H1 (cell line): Measurements from ENCODE around the gene C19orf44. TPM values are rescaled to one million over a fixed set of nuclear protein-coding genes. Genes with fewer than 3 reads are reported as not detected.
"Not testable (repeated sequence)": the region's sequence is repeated elsewhere in the genome, so short reads cannot be mapped to it uniquely, and the experiment has no call there.

ENCODE experiments used
- CTCF ChIA-PET: fragments of 300-600 bp; sonication (Branson Sonifier 250); formaldehyde crosslinking; loops from one replicate; lab custom pipeline; 2021; ENCODE audit not compliant: partially characterized antibody; lab: Charles Lee
- POLR2A ChIA-PET: fragments of 300-600 bp; sonication (Branson Sonifier 250); formaldehyde crosslinking; loops from one replicate; lab custom pipeline; 2021; ENCODE audit warnings: inconsistent platforms; ENCODE audit not compliant: partially characterized antibody; lab: Charles Lee
- DNase-seq, 2 experiments: peaks; one replicate each; pipeline versions ENCODE4 v3.0.0 to v3.0.0-alpha.2; 2010 to 2022; ENCODE audit warnings: low spot score in 2 of 2, low read depth in 1 of 2, mixed read lengths in 1 of 2
- FAIRE-seq: peaks from 2 replicates; lab custom pipeline; 2011; peaks lifted over from hg19 to GRCh38; lab: Jason Lieb, UNC
- H2AFZ ChIP-seq: 2 replicates; pipeline ENCODE4 v1.8.1; 2012; ENCODE audit warnings: low read length, inconsistent platforms
- H2AK5ac ChIP-seq: 2 replicates; pipeline ENCODE4 v1.6.1; 2013; ENCODE audit warnings: low read depth, low read length
- H2BK120ac ChIP-seq: replicated peaks from 2 replicates; pipeline ENCODE3; 2013; ENCODE audit warnings: low read depth, low read length, inconsistent platforms
- H2BK12ac ChIP-seq: 2 replicates; pipeline ENCODE4 v1.6.1; 2013; ENCODE audit warnings: low read depth, low read length
- H2BK15ac ChIP-seq: 2 replicates; pipeline ENCODE4 v1.6.1; 2013; ENCODE audit warnings: low read length
- H2BK20ac ChIP-seq: 2 replicates; pipeline ENCODE4 v1.6.1; 2013; ENCODE audit warnings: low read length
- H2BK5ac ChIP-seq: 2 replicates; pipeline ENCODE4 v1.6.1; 2013; ENCODE audit warnings: low read depth, low read length
- H3K14ac ChIP-seq: 2 replicates; pipeline ENCODE4 v1.6.1; 2013; ENCODE audit warnings: inconsistent platforms; ENCODE audit not compliant: insufficient read length
- H3K18ac ChIP-seq: 2 replicates; pipeline ENCODE4 v1.6.1; 2013; ENCODE audit warnings: low read length; ENCODE audit errors: extremely low read depth
- H3K23ac ChIP-seq: 2 replicates; pipeline ENCODE4 v1.6.1; 2013; ENCODE audit warnings: inconsistent platforms; ENCODE audit not compliant: insufficient read length
- H3K23me2 ChIP-seq: 2 replicates; pipeline ENCODE4 v1.6.1; 2013; ENCODE audit warnings: low read depth, low read length
- H3K27ac ChIP-seq: 2 replicates; pipeline ENCODE4 v1.6.1; 2011; ENCODE audit warnings: low read depth, low read length, inconsistent platforms
- H3K27me3 ChIP-seq, 4 experiments: replicated peaks in 1 of 4; 1 replicate in 1 of 4; 2 replicates in 3 of 4; pipeline versions ENCODE4 v1.6.1 to v1.8.1; 2011 to 2013; ENCODE audit warnings: low read length in 3 of 4, mild to moderate bottlenecking in 3 of 4, inconsistent platforms in 2 of 4, mixed read lengths in 2 of 4, moderate library complexity in 1 of 4; ENCODE audit not compliant: control insufficient read depth in 3 of 4, insufficient read depth in 3 of 4; ENCODE audit errors: extremely low read depth in 1 of 4
- H3K36me3 ChIP-seq, 4 experiments: 2 replicates each; pipeline versions ENCODE4 v1.6.1 to v1.8.1; 2011 to 2013; ENCODE audit warnings: mild to moderate bottlenecking in 4 of 4, low read length in 3 of 4, moderate library complexity in 2 of 4, control low read depth in 1 of 4, inconsistent platforms in 1 of 4; ENCODE audit not compliant: insufficient read depth in 4 of 4, control insufficient read depth in 2 of 4
- H3K4ac ChIP-seq: replicated peaks from 2 replicates; pipeline ENCODE3; 2013; ENCODE audit warnings: low read length, low read depth, mixed read lengths, inconsistent platforms; ENCODE audit not compliant: insufficient read length
- H3K4me1 ChIP-seq, 4 experiments: replicated peaks in 1 of 4; 1 replicate in 1 of 4; 2 replicates in 3 of 4; pipeline versions ENCODE4 v1.6.1 to v1.8.1; 2011 to 2013; ENCODE audit warnings: low read length in 3 of 4, inconsistent platforms in 2 of 4, mixed read lengths in 1 of 4; ENCODE audit not compliant: insufficient read depth in 4 of 4, control insufficient read depth in 3 of 4
- H3K4me2 ChIP-seq, 2 experiments: 2 replicates each; pipeline versions ENCODE4 v1.6.1 to v1.8.1; 2011 to 2013; ENCODE audit warnings: low read depth in 2 of 2, low read length in 2 of 2, control low read depth in 1 of 2, inconsistent platforms in 1 of 2, mild to moderate bottlenecking in 1 of 2; ENCODE audit not compliant: insufficient read depth in 1 of 2
- H3K4me3 ChIP-seq, 4 experiments: fragments of 200-600, 300-600 bp in 1 of 4; sonication (generic), shearing (Covaris generic), sonication (Bioruptor Twin) in 1 of 4; 2 replicates each; pipeline versions ENCODE4 v1.5.1 to v1.8.1; 2011 to 2016; ENCODE audit warnings: low read length in 4 of 4, low read depth in 3 of 4, control low read depth in 2 of 4, inconsistent platforms in 2 of 4, mild to moderate bottlenecking in 2 of 4, mixed read lengths in 1 of 4, moderate library complexity in 1 of 4; ENCODE audit not compliant: insufficient read depth in 2 of 4; ENCODE audit errors: extremely low read depth in 1 of 4
- H3K56ac ChIP-seq: replicated peaks from 2 replicates; pipeline ENCODE3; 2013; ENCODE audit warnings: low read depth, mild to moderate bottlenecking, mixed read lengths, low read length, inconsistent platforms; ENCODE audit not compliant: insufficient read length
- H3K79me1 ChIP-seq: 2 replicates; pipeline ENCODE4 v1.6.1; 2013; ENCODE audit warnings: low read depth, low read length, control low read depth
- H3K79me2 ChIP-seq, 2 experiments: 2 replicates each; pipeline versions ENCODE4 v1.6.1 to v1.8.1; 2012 to 2013; ENCODE audit warnings: low read length in 2 of 2, mild to moderate bottlenecking in 2 of 2, inconsistent platforms in 1 of 2; ENCODE audit not compliant: insufficient read depth in 2 of 2, control insufficient read depth in 1 of 2
- H3K9ac ChIP-seq, 4 experiments: replicated peaks in 1 of 4; 1 replicate in 1 of 4; 2 replicates in 3 of 4; pipeline versions ENCODE4 v1.6.1 to v1.8.1; 2011 to 2013; ENCODE audit warnings: low read depth in 3 of 4, low read length in 3 of 4, control low read depth in 2 of 4, mild to moderate bottlenecking in 2 of 4, moderate library complexity in 2 of 4, inconsistent platforms in 1 of 4; ENCODE audit errors: extremely low read depth in 1 of 4
- H3K9me3 ChIP-seq, 2 experiments: 2 replicates each; pipeline versions ENCODE4 v1.6.1 to v1.8.1; 2012 to 2013; ENCODE audit warnings: mild to moderate bottlenecking in 2 of 2, moderate library complexity in 2 of 2, control low read depth in 1 of 2, inconsistent platforms in 1 of 2, low read depth in 1 of 2, low read length in 1 of 2, mixed read lengths in 1 of 2; ENCODE audit not compliant: insufficient read depth in 2 of 2
- H4K20me1 ChIP-seq, 2 experiments: replicated peaks in 1 of 2; 2 replicates each; pipeline versions ENCODE3 to v1.8.1; 2011 to 2013; ENCODE audit warnings: inconsistent platforms in 2 of 2, low read length in 2 of 2, mild to moderate bottlenecking in 1 of 2; ENCODE audit not compliant: insufficient read depth in 2 of 2, control insufficient read depth in 1 of 2
- H4K5ac ChIP-seq: 2 replicates; pipeline ENCODE4 v1.6.1; 2013; ENCODE audit warnings: low read length, low read depth, mixed read lengths, inconsistent platforms; ENCODE audit not compliant: insufficient read length
- H4K8ac ChIP-seq: 2 replicates; pipeline ENCODE4 v1.8.0; 2013; ENCODE audit warnings: mild to moderate bottlenecking, moderate library complexity, low read length, inconsistent platforms; ENCODE audit not compliant: insufficient read depth; ENCODE audit errors: extremely low read depth
- H4K91ac ChIP-seq: replicated peaks from 2 replicates; pipeline ENCODE3; 2013; ENCODE audit warnings: low read length, mixed read lengths, inconsistent platforms; ENCODE audit not compliant: insufficient read length
- WGBS, 2 experiments: shearing (Covaris generic) in 1 of 2; methylation state at CpG; one replicate each; pipeline versions ENCODE4 v1.1.6 to v1.1.7; 2013 to 2015; ENCODE audit warnings: low lambda C conversion rate in 2 of 2, mixed read lengths in 2 of 2, inconsistent platforms in 1 of 2, low coverage in 1 of 2, missing lambda C conversion rate in 1 of 2; ENCODE audit not compliant: insufficient replicate concordance in 2 of 2, insufficient coverage in 1 of 2, insufficient read length in 1 of 2; ENCODE audit errors: extremely low coverage in 1 of 2, missing lambda C conversion rate in 1 of 2; 5-methylcytosine and 5-hydroxymethylcytosine counted together
- polyA plus RNA-seq, 7 experiments: library from polyadenylated mRNA; depleted of rRNA in 3 of 7; stranded (reverse) in 5 of 7; unstranded in 2 of 7; fragments of >200 nt in 5 of 7; fragments of 200-250 nt in 2 of 7; gene quantifications; 1 replicate in 5 of 7; 2 replicates in 1 of 7; 4 replicates in 1 of 7; pipeline versions ENCODE4 v1.2.1 to v1.2.3, GENCODE V29; 2011 to 2013; ENCODE audit warnings: missing spikeins in 2 of 7, mixed read lengths in 2 of 7
- total RNA-seq: library from RNA; stranded (reverse); fragmentation: NEBNext Ultra II Directional; extraction: Animal tissue kit (Norgen Biotek cat#: 25700); gene quantifications from 2 replicates; pipeline ENCODE4 v1.2.1, GENCODE V29; 2021

C19orf44 gene
- total and polyA plus RNA-seq, 2 of the 8 experiments (the other 6 are each of a cell fraction or from before 2014, with no cell fraction given): 2.1 to 4.5 TPM

DNA sequence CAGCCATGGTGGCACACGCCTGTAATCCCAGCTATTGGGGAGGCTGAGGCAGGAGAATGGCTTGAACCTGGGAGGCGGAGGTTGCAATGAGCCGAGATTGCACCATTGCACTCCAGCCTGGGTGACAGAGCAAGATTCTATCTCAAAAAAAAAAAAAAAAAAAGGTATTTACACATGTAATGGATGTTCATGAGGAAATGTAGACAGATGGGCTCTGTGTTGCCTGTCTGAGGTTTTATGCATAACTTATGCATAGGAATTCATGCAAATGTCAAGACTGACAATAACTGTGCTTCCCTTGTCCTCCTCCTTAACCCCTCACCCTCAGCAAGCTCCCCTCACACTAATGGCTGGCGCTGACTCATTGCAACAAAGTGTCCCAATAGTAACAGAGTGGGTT, 9.7 kb upstream of the C19orf44 start:
- POLR2A ChIA-PET: interaction anchor here (1.0 to 1.5 kb wide), 4 partner anchors 9 to 99 kb away, joined by 3 to 6 read pairs (median 4); no protein-coding TSS in a partner anchor
- H3K4me2 ChIP-seq, H2BK20ac ChIP-seq, H2AFZ ChIP-seq, H3K9me3 ChIP-seq, H4K91ac ChIP-seq, H4K20me1 ChIP-seq, DNase-seq, H4K8ac ChIP-seq, H3K27ac ChIP-seq, H4K5ac ChIP-seq, H3K79me1 ChIP-seq, H3K18ac ChIP-seq, H3K23me2 ChIP-seq, H2BK15ac ChIP-seq, FAIRE-seq, H2BK12ac ChIP-seq, H3K56ac ChIP-seq, H3K4me1 ChIP-seq, H2BK5ac ChIP-seq, H2AK5ac ChIP-seq, H3K4me3 ChIP-seq, H3K27me3 ChIP-seq, H3K4ac ChIP-seq, H3K9ac ChIP-seq, H3K36me3 ChIP-seq, H2BK120ac ChIP-seq, H3K23ac ChIP-seq, H3K79me2 ChIP-seq, H3K14ac ChIP-seq: not testable (repeated sequence)
- WGBS, 2 experiments: 89% methylated on average over 4 of the region's 4 CpGs; no CpG with 5 or more reads in 1 of the 2 experiments
- CTCF ChIA-PET: interaction anchor here (0.9 to 2.0 kb wide), 4 partner anchors 17 to 45 kb away, joined by 4 to 9 read pairs (median 6); no protein-coding TSS in a partner anchor
